Measurements from ENCODE around the gene DYNLL1. TPM values are rescaled to one million over a fixed set of nuclear protein-coding genes. Genes with fewer than 3 reads are reported as not detected.

DYNLL1 gene
- total and polyA plus RNA-seq, 2 of the 13 experiments (the other 11 are each of a cell fraction or from before 2014, with no cell fraction given) = 271 to 294 TPM

DNA sequence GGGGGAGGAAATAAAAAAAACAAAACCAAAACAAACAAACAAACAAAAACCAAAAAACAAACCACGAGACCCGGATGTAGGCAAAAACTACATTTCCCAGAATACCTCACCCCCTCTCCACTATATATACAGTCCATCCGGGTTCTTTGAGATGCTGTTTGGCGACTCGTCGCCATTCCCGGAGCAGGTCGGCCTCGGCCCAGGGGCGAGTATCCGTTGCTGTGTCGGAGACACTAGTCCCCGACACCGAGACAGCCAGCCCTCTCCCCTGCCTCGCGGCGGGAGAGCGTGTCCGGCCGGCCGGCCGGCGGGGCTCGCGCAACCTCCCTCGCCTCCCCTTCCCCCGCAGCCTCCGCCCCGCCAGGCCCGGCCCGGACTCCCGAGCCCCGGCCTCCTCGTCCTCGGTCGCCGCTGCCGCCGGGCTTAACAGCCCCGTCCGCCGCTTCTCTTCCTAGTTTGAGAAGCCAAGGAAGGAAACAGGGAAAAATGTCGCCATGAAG, 38.3 kb downstream of the DYNLL1 start, which contains the start of gene RNF10 (continued):
- TF ChIP-seq, protein P1, sequence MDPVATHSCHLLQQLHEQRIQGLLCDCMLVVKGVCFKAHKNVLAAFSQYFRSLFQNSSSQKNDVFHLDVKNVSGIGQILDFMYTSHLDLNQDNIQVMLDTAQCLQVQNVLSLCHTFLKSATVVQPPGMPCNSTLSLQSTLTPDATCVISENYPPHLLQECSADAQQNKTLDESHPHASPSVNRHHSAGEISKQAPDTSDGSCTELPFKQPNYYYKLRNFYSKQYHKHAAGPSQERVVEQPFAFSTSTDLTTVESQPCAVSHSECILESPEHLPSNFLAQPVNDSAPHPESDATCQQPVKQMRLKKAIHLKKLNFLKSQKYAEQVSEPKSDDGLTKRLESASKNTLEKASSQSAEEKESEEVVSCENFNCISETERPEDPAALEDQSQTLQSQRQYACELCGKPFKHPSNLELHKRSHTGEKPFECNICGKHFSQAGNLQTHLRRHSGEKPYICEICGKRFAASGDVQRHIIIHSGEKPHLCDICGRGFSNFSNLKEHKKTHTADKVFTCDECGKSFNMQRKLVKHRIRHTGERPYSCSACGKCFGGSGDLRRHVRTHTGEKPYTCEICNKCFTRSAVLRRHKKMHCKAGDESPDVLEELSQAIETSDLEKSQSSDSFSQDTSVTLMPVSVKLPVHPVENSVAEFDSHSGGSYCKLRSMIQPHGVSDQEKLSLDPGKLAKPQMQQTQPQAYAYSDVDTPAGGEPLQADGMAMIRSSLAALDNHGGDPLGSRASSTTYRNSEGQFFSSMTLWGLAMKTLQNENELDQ (CRISPR knock-in tag; IDR thresholded peaks at IDR 0.05; ENCODE audit: borderline replicate concordance) = no peak
- no peak for TF ChIP-seq GATAD2A (CRISPR knock-in tag; IDR thresholded peaks at IDR 0.05)
- no peak for TF ChIP-seq RFX1 (IDR thresholded peaks at IDR 0.05)
- TF ChIP-seq, protein P2, sequence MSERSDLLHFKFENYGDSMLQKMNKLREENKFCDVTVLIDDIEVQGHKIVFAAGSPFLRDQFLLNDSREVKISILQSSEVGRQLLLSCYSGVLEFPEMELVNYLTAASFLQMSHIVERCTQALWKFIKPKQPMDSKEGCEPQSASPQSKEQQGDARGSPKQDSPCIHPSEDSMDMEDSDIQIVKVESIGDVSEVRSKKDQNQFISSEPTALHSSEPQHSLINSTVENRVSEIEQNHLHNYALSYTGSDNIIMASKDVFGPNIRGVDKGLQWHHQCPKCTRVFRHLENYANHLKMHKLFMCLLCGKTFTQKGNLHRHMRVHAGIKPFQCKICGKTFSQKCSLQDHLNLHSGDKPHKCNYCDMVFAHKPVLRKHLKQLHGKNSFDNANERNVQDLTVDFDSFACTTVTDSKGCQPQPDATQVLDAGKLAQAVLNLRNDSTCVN (CRISPR knock-in tag; IDR thresholded peaks at IDR 0.05; ENCODE audit: borderline replicate concordance) = no peak
- TF ChIP-seq, protein P3, sequence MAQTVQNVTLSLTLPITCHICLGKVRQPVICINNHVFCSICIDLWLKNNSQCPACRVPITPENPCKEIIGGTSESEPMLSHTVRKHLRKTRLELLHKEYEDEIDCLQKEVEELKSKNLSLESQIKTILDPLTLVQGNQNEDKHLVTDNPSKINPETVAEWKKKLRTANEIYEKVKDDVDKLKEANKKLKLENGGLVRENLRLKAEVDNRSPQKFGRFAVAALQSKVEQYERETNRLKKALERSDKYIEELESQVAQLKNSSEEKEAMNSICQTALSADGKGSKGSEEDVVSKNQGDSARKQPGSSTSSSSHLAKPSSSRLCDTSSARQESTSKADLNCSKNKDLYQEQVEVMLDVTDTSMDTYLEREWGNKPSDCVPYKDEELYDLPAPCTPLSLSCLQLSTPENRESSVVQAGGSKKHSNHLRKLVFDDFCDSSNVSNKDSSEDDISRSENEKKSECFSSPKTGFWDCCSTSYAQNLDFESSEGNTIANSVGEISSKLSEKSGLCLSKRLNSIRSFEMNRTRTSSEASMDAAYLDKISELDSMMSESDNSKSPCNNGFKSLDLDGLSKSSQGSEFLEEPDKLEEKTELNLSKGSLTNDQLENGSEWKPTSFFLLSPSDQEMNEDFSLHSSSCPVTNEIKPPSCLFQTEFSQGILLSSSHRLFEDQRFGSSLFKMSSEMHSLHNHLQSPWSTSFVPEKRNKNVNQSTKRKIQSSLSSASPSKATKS (CRISPR knock-in tag; IDR thresholded peaks at IDR 0.05) = no peak
- no peak for TF ChIP-seq ZNF329 (CRISPR knock-in tag; IDR thresholded peaks at IDR 0.05; ENCODE audit: low read depth)
- TF ChIP-seq KLF6 (CRISPR knock-in tag; IDR thresholded peaks at IDR 0.05) = no peak
- no peak for TF ChIP-seq ZNF550 (CRISPR knock-in tag; IDR thresholded peaks at IDR 0.05; ENCODE audit: borderline replicate concordance)
- TF ChIP-seq YY1 (IDR thresholded peaks at IDR 0.05; ENCODE audit: insufficient read depth, insufficient replicate concordance, low read depth, low read length) = peak; percentile 82
- TF ChIP-seq, protein P4, sequence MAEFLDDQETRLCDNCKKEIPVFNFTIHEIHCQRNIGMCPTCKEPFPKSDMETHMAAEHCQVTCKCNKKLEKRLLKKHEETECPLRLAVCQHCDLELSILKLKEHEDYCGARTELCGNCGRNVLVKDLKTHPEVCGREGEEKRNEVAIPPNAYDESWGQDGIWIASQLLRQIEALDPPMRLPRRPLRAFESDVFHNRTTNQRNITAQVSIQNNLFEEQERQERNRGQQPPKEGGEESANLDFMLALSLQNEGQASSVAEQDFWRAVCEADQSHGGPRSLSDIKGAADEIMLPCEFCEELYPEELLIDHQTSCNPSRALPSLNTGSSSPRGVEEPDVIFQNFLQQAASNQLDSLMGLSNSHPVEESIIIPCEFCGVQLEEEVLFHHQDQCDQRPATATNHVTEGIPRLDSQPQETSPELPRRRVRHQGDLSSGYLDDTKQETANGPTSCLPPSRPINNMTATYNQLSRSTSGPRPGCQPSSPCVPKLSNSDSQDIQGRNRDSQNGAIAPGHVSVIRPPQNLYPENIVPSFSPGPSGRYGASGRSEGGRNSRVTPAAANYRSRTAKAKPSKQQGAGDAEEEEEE (CRISPR knock-in tag; IDR thresholded peaks at IDR 0.05; ENCODE audit: borderline replicate concordance) = no peak
- no peak for TF ChIP-seq ZNF256 (CRISPR knock-in tag; conservative IDR thresholded peaks at IDR 0.05)
- no peak; the same call in 1 of the 2 replicates for TF ChIP-seq ERF (CRISPR knock-in tag; IDR thresholded peaks at IDR 0.05)
- TF ChIP-seq REPIN1 (CRISPR knock-in tag; IDR thresholded peaks at IDR 0.05; ENCODE audit: borderline replicate concordance, low read depth) = no peak
- TF ChIP-seq GZF1 (CRISPR knock-in tag; IDR thresholded peaks at IDR 0.05) = no peak
- TF ChIP-seq ZNF232 (CRISPR knock-in tag; IDR thresholded peaks at IDR 0.05; ENCODE audit: borderline replicate concordance) = no peak; the same call in 1 of the 2 replicates
- peak; percentile 71 for TF ChIP-seq SAP130 (CRISPR knock-in tag; IDR thresholded peaks at IDR 0.05; ENCODE audit: low read depth)
- TF ChIP-seq HNRNPL (IDR thresholded peaks at IDR 0.05; ENCODE audit: low read depth, low read length) = no peak
- no peak for TF ChIP-seq ZNF75D (CRISPR knock-in tag; IDR thresholded peaks at IDR 0.05; ENCODE audit: borderline replicate concordance)
- TF ChIP-seq THAP11 (CRISPR knock-in tag; IDR thresholded peaks at IDR 0.05) = peak; percentile 98
- TF ChIP-seq ZFP36 (IDR thresholded peaks at IDR 0.05; ENCODE audit: borderline replicate concordance, low read depth, low read length, partially characterized antibody) = no peak
- no peak for TF ChIP-seq PPARG (CRISPR knock-in tag; conservative IDR thresholded peaks at IDR 0.05)
- no peak for TF ChIP-seq ZSCAN30 (CRISPR knock-in tag; IDR thresholded peaks at IDR 0.05)
- no peak for TF ChIP-seq NFIB (CRISPR knock-in tag; IDR thresholded peaks at IDR 0.05; ENCODE audit: borderline replicate concordance)
